ENCODE results near the gene COX17. TPM values are rescaled to one million over a fixed set of nuclear protein-coding genes. Genes with fewer than 3 reads are reported as not detected.

COX17 gene
- total RNA-seq, 1 donor from 2014 or later = 21.1 TPM

DNA sequence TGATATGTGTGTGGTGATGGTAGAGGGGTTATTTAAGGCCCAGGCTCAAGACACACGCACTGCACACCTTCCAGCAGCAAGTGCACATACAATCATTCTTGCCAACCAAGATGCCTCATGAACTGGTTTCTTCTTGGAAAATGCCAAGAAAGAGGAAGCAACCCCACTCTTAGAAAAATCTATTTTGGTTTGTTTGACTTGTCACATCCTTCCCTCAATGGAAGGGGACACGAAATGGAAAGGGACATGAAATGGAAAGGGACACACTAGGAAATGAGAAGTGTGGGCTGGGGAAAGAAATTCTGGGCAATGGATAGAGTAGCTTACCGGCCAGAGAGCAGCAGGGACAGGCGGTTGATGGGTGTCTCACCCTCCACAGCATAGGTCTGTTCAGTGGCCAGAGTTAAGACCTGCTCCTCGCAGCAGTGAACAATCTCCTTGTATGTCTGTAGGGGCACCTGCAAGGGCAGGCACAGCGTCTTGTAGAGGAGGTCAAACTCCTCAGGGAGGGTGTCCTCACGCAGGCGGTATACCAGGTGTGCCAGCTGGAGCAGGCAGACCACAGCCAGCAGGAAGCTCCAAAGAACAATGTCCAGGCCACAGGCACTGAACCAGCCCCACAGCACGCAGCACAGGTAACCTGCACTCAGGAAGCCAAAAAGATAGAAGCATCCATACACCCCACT, 17.5 kb downstream of the COX17 start:
- no peak overlapping the region for H3K4me3 Mint-ChIP-seq (ENCODE audit: unreplicated experiment)
- H3K9me3 Mint-ChIP-seq (ENCODE audit: low read depth) = no peaks in the 10 kb centered on the region
- no peaks in the 10 kb centered on the region for H3K27me3 Mint-ChIP-seq (ENCODE audit: low read depth)
- DNase-seq (ENCODE audit: low spot score) = no peak
- no peak for TF ChIP-seq CTCF (IDR thresholded peaks at IDR 0.05)
- no peaks in the 10 kb centered on the region for H3K36me3 Mint-ChIP-seq (ENCODE audit: low read depth)
- H3K4me1 Mint-ChIP-seq (ENCODE audit: low read depth) = peaks cover 9% of the 10 kb centered on the region
- no peak overlapping the region for H3K27ac Mint-ChIP-seq (ENCODE audit: unreplicated experiment)

- H3K27me3 Mint-ChIP-seq (ENCODE audit: low read depth) = no peaks in the 10 kb centered on the region
- no peak overlapping the region for H3K4me3 Mint-ChIP-seq (ENCODE audit: unreplicated experiment)
- H3K9me3 Mint-ChIP-seq (ENCODE audit: low read depth) = no peaks in the 10 kb centered on the region
- no peak for TF ChIP-seq CTCF (IDR thresholded peaks at IDR 0.05)
- H3K27ac Mint-ChIP-seq (ENCODE audit: unreplicated experiment) = no peak overlapping the region
- H3K36me3 Mint-ChIP-seq (ENCODE audit: low read depth) = no peaks in the 10 kb centered on the region
- DNase-seq (ENCODE audit: low spot score) = no peak
- peaks cover 9% of the 10 kb centered on the region for H3K4me1 Mint-ChIP-seq (ENCODE audit: low read depth)
Measured at GRCh38 chr3:119658994-119659393, 18.2 kb downstream of the COX17 start.

DNA sequence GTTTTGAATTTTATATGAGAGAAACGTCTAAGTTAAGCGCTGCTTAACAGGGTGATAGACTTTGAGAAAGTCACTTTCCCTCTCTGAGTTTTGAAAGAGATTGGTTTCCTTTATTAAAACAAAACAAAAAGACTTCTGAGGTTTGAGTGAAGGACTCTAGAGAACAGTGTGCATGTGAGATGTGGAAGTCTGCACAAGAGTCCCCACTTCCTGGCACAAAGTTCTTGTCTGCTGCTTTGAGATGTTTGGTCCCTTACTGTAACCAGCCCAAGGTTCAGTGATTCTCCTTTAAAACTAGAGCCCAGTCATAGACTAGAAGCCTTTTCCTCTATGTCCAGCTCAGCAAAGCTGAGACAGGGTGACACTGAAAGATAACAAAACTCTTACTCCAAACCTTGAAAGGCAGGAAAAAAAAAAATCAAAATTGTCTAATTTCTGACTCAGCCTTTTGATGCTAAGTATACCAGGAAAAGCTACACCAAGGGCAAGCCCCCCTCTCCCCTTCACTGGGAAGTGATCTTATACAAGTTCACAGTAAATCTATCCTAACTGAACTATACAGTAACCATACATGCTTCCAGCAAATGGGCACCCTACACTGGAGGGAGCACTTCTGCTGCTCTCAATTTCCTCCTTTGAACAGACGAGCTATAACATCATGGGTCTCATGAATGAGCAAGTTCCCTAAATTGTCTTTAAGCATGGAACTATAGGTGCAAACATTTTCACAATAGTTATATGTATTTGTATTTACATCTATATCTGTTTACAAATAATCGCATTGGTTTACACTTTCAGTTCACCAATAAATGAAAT, 19.1 kb downstream of the COX17 start:
- DNase-seq (ENCODE audit: low spot score) = no peak
- H3K36me3 Mint-ChIP-seq (ENCODE audit: low read depth) = no peaks in the 10 kb centered on the region
- H3K27ac Mint-ChIP-seq (ENCODE audit: unreplicated experiment) = no peak overlapping the region
- no peaks in the 10 kb centered on the region for H3K27me3 Mint-ChIP-seq (ENCODE audit: low read depth)
- no peaks in the 10 kb centered on the region for H3K9me3 Mint-ChIP-seq (ENCODE audit: low read depth)
- no peak overlapping the region for H3K4me3 Mint-ChIP-seq (ENCODE audit: unreplicated experiment)
- no peak for TF ChIP-seq CTCF (IDR thresholded peaks at IDR 0.05)
- H3K4me1 Mint-ChIP-seq (ENCODE audit: low read depth) = peaks cover 8% of the 10 kb centered on the region

GRCh38 chr3:119653876-119654275, 23.3 kb downstream of the COX17 start:
- TF ChIP-seq CTCF (IDR thresholded peaks at IDR 0.05) = no peak
- Mint-ChIP-seq H3K4me3 (ENCODE audit: unreplicated experiment) (no peak overlapping the region), H3K9me3 (ENCODE audit: low read depth) (no peaks in the 10 kb centered on the region), H3K36me3 (ENCODE audit: low read depth) (no peaks in the 10 kb centered on the region), H3K4me1 (ENCODE audit: low read depth) (no peaks in the 10 kb centered on the region), H3K27me3 (ENCODE audit: low read depth) (no peaks in the 10 kb centered on the region), H3K27ac (ENCODE audit: unreplicated experiment) (no peak overlapping the region)
- no peak for DNase-seq (ENCODE audit: low spot score)

GRCh38 chr3:119652306-119653033, 24.7 kb downstream of the COX17 start:
- no peaks in the 10 kb centered on the region for H3K36me3 Mint-ChIP-seq (ENCODE audit: low read depth)
- TF ChIP-seq CTCF (IDR thresholded peaks at IDR 0.05) = no peak
- H3K27ac Mint-ChIP-seq (ENCODE audit: unreplicated experiment) = no peak overlapping the region
- no peaks in the 10 kb centered on the region for H3K4me1 Mint-ChIP-seq (ENCODE audit: low read depth)
- no peaks in the 10 kb centered on the region for H3K9me3 Mint-ChIP-seq (ENCODE audit: low read depth)
- no peak overlapping the region for H3K4me3 Mint-ChIP-seq (ENCODE audit: unreplicated experiment)
- no peaks in the 10 kb centered on the region for H3K27me3 Mint-ChIP-seq (ENCODE audit: low read depth)
- no peak for DNase-seq (ENCODE audit: low spot score)
